Lung (tissue), 12 donors: ENCODE measurements around the gene ALKBH3. TPM values are rescaled to one million over a fixed set of nuclear protein-coding genes. Genes with fewer than 3 reads are reported as not detected.
A peak's percentile ranks its signal among the peaks of the same experiment; 100 is the strongest.

Experiments used
- ATAC-seq: fragments of 200-7000 bp; cut with Tn5 transposase; one replicate; pipeline ENCODE4 v1.9.1; 2020; ENCODE audit warnings: moderate number of reproducible peaks; ENCODE audit not compliant: insufficient read depth, low FRiP score
- DNase-seq, 3 donors: peaks; one replicate each; pipeline ENCODE4 v3.0.0-alpha.2; 2013 to 2017
- H3K27ac ChIP-seq, 2 donors: one replicate each; pipeline ENCODE4 v1.5.1; 2013; ENCODE audit warnings: mild to moderate bottlenecking in 2 of 2, moderate library complexity in 2 of 2, control low read depth in 1 of 2, inconsistent platforms in 1 of 2, low read depth in 1 of 2, low read length in 1 of 2
- H3K27me3 ChIP-seq, 3 donors: one replicate each; pipeline ENCODE4 v1.5.1; 2013; ENCODE audit warnings: low read length in 2 of 3; ENCODE audit not compliant: control insufficient read depth in 3 of 3, insufficient read depth in 3 of 3
- H3K36me3 ChIP-seq, 4 donors: one replicate each; pipeline ENCODE4 v1.5.1; 2013; ENCODE audit warnings: low read length in 4 of 4, mild to moderate bottlenecking in 1 of 4, moderate library complexity in 1 of 4; ENCODE audit not compliant: control insufficient read depth in 4 of 4, insufficient read depth in 4 of 4
- H3K4me1 ChIP-seq, 5 donors: one replicate each; pipeline ENCODE4 v1.5.1; 2013; ENCODE audit warnings: low read length in 5 of 5, mild to moderate bottlenecking in 2 of 5, moderate library complexity in 1 of 5; ENCODE audit not compliant: control insufficient read depth in 5 of 5, insufficient read depth in 5 of 5
- H3K4me3 ChIP-seq: one replicate; pipeline ENCODE4 v1.5.1; 2013; ENCODE audit warnings: mild to moderate bottlenecking, control low read depth, moderate library complexity
- H3K9ac ChIP-seq, 2 donors: one replicate each; pipeline ENCODE4 v1.5.1; 2013; ENCODE audit warnings: low read length in 2 of 2, control low read depth in 1 of 2; ENCODE audit not compliant: insufficient read depth in 1 of 2
- H3K9me3 ChIP-seq, 4 donors: one replicate each; pipeline ENCODE4 v1.5.1; 2013; ENCODE audit warnings: low read length in 3 of 4, mild to moderate bottlenecking in 1 of 4, moderate library complexity in 1 of 4; ENCODE audit not compliant: control insufficient read depth in 4 of 4, insufficient read depth in 3 of 4
- CTCF ChIP-seq: IDR thresholded peaks from 2 replicates; pipeline ENCODE4 v1.5.1; 2012; ENCODE audit warnings: mild to moderate bottlenecking; ENCODE audit errors: control extremely low read depth, extremely low read depth
- WGBS, 2 donors: extraction: QIAGEN DNeasy Blood & Tissue Kit; methylation state at CpG; one replicate each; pipeline ENCODE4 v1.1.7; 2013; 5-methylcytosine and 5-hydroxymethylcytosine counted together
- polyA plus RNA-seq, 2 donors: library from polyadenylated mRNA; stranded (reverse); fragments of 200-250 nt; gene quantifications; one replicate each; pipeline ENCODE4 v1.2.1, GENCODE V29; 2013
- total RNA-seq, 2 donors: library from RNA; depleted of rRNA in 1 of 2; stranded (reverse); fragments of >200 nt in 1 of 2; gene quantifications; one replicate each; pipeline ENCODE4 v1.2.1, GENCODE V29; 2014 to 2021
- donor health status: control.
- donor health status: control.
- donor health status: Bipolar disorder and iron deficiency.
- donor health status: healthy.
- donor health status: DM: yes; HTN: yes; CAD: no.

ALKBH3 gene
- total and polyA plus RNA-seq, 4 donors = 22.6 to 43.7 (median 33.2) TPM

- peaks cover 0 to 24% (median 4%) of the 10 kb centered on the region in 5 donors for H3K4me1 ChIP-seq
- no peaks in the 10 kb centered on the region for H3K36me3 ChIP-seq
- ATAC-seq = no peak
- H3K4me3 ChIP-seq = no peak overlapping the region
- no peak overlapping the region for H3K9ac ChIP-seq
- peaks cover 0 to 5% (median 2%) of the 10 kb centered on the region in 4 donors for H3K9me3 ChIP-seq
- no peak for TF ChIP-seq CTCF
- H3K27me3 ChIP-seq = no peaks in the 10 kb centered on the region
- DNase-seq = no peak
- WGBS, 2 donors = 63 to 92% methylated on average over 2 of the region's 2 CpGs
- H3K27ac ChIP-seq = no peak overlapping the region
These were observed 87.0 kb downstream of the ALKBH3 start for GRCh38 chr11:43967661-43968060.

GRCh38 chr11:43968719-43969118 lies 88.1 kb downstream of the ALKBH3 start:
- Histone ChIP-seq H3K9ac (no peak overlapping the region), H3K36me3 (no peaks in the 10 kb centered on the region), H3K27ac (no peak overlapping the region), H3K27me3 (no peaks in the 10 kb centered on the region), H3K9me3 (peaks cover 0 to 5% (median 2%) of the 10 kb centered on the region in 4 donors), H3K4me3 (no peak overlapping the region), H3K4me1 (peaks cover 0 to 18% (median 2%) of the 10 kb centered on the region in 5 donors)
- TF ChIP-seq CTCF = no peak
- DNase-seq = no peak
- WGBS, 2 donors = 87 to 88% methylated on average over 4 of the region's 4 CpGs
- no peak for ATAC-seq

GRCh38 chr11:43969543-43969942 lies 88.9 kb downstream of the ALKBH3 start:
- Histone ChIP-seq H3K4me3 (no peak overlapping the region), H3K9ac (peak overlapping the region in 1 of 2 donors; percentile 23), H3K36me3 (no peaks in the 10 kb centered on the region), H3K27ac (no peak overlapping the region), H3K27me3 (no peaks in the 10 kb centered on the region), H3K4me1 (peaks cover 0 to 18% (median 2%) of the 10 kb centered on the region in 5 donors), H3K9me3 (peaks cover 0 to 6% (median 3%) of the 10 kb centered on the region in 4 donors)
- no peak for TF ChIP-seq CTCF
- DNase-seq (peak; percentile 59 to 90 (median 82)), ATAC-seq (no peak)
- WGBS, 2 donors = 13 to 20% methylated on average over 4 of the region's 4 CpGs

Other genes starting within 250 kb of the ALKBH3 start
- 100 to 1,000 TPM; 102 to 118 TPM for gene HSD17B12, start 200.1 kb upstream of the ALKBH3 start, total RNA-seq
- gene HSD17B12, start 200.1 kb upstream of the ALKBH3 start, polyA plus RNA-seq = 10 to 100 TPM; 37.3 to 71.8 TPM
- 100 to 1,000 TPM in 1 of 2 donors, 10 to 100 TPM in 1; 29.0 to 103 TPM for gene C11orf96, start 61.8 kb downstream of the ALKBH3 start, total RNA-seq
- gene C11orf96, start 61.8 kb downstream of the ALKBH3 start, polyA plus RNA-seq = 100 to 1,000 TPM; 110 to 165 TPM
- gene ACCSL, start 167.2 kb downstream of the ALKBH3 start, total RNA-seq = under 1 TPM in 1 of 2 donors, not detected in 1; 0.14 TPM
- under 1 TPM in 1 of 2 donors, not detected in 1; 0.02 TPM for gene ACCSL, start 167.2 kb downstream of the ALKBH3 start, polyA plus RNA-seq
- 10 to 100 TPM; 31.6 to 66.9 TPM for gene ACCS, start 185.4 kb downstream of the ALKBH3 start, total RNA-seq
- gene ACCS, start 185.4 kb downstream of the ALKBH3 start, polyA plus RNA-seq = 10 to 100 TPM in 1 of 2 donors, 1 to 10 TPM in 1; 6.4 to 24.6 TPM
- 10 to 100 TPM; 51.2 to 95.3 TPM for gene EXT2, start 214.8 kb downstream of the ALKBH3 start, total RNA-seq
- 10 to 100 TPM; 18.0 to 40.7 TPM for gene EXT2, start 214.8 kb downstream of the ALKBH3 start, polyA plus RNA-seq